SK-N-DZ (cell line): ENCODE data around the gene CLMN.

Experiments used
- DNase-seq: peaks from one replicate; pipeline ENCODE4 v3.0.0-alpha.2; 2015; ENCODE audit warnings: low spot score

The CLMN gene

GRCh38 chr14:95321693-95322455, 2.2 kb upstream of the CLMN start:
- no peak for DNase-seq

GRCh38 chr14:95320955-95321600, 1.4 kb upstream of the CLMN start:
- DNase-seq = no peak

GRCh38 chr14:95320078-95320895, 579 bp upstream of the CLMN start:
- DNase-seq = no peak

- no peak for DNase-seq
Measured at GRCh38 chr14:95318399-95319311, 1.1 kb downstream of the CLMN start.

- no peak for DNase-seq
Measured at GRCh38 chr14:95317817-95318343, 1.8 kb downstream of the CLMN start.

- no peak for DNase-seq
Measured at GRCh38 chr14:95316821-95317220, 2.9 kb downstream of the CLMN start.

GRCh38 chr14:95315579-95315978, 4.1 kb downstream of the CLMN start:
- no peak for DNase-seq

GRCh38 chr14:95315156-95315555, 4.6 kb downstream of the CLMN start:
- DNase-seq = no peak

- DNase-seq = no peak
Measured at GRCh38 chr14:95314609-95315008, 5.1 kb downstream of the CLMN start.

- DNase-seq = no peak
Measured at GRCh38 chr14:95313707-95314106, 6.0 kb downstream of the CLMN start.

GRCh38 chr14:95313190-95313589, 6.5 kb downstream of the CLMN start:
- DNase-seq = no peak

GRCh38 chr14:95312311-95312710, 7.4 kb downstream of the CLMN start:
- DNase-seq = no peak

- DNase-seq = no peak
Measured at GRCh38 chr14:95311752-95312151, 8.0 kb downstream of the CLMN start.

- no peak for DNase-seq
Measured at GRCh38 chr14:95310635-95311380, 8.9 kb downstream of the CLMN start.

- no peak for DNase-seq
Measured at GRCh38 chr14:95309261-95310051, 10.3 kb downstream of the CLMN start.

GRCh38 chr14:95308073-95308472, 11.6 kb downstream of the CLMN start:
- DNase-seq = no peak

GRCh38 chr14:95307402-95308041, 12.2 kb downstream of the CLMN start:
- DNase-seq = peak; percentile 72

GRCh38 chr14:95305940-95306339, 13.8 kb downstream of the CLMN start:
- DNase-seq = no peak

GRCh38 chr14:95305145-95305544, 14.6 kb downstream of the CLMN start:
- DNase-seq = no peak
